ENCODE measurements around the gene PRKG1. TPM values are rescaled to one million over a fixed set of nuclear protein-coding genes. Genes with fewer than 3 reads are reported as not detected.

Gene PRKG1
- polyA plus RNA-seq, 1 donor (not counting 4 experiments of a cell fraction or from before 2014, with no cell fraction given), result 0.24 TPM

GRCh38 chr10:52098130-52098529, 1023.8 kb downstream of the PRKG1 start:
- FAIRE-seq, result no peak
- no peaks in the 10 kb centered on the region for H3K79me2 ChIP-seq (ENCODE audit: control insufficient read depth, insufficient read depth, low read length)
- no peaks in the 10 kb centered on the region for H3K4me1 ChIP-seq (ENCODE audit: control insufficient read depth, extremely low read depth, insufficient read depth, low read length)
- no peak overlapping the region for H3K4me3 ChIP-seq (ENCODE audit: control insufficient read depth in 2 of 3, extremely low read depth in 1 of 3, insufficient read depth in 2 of 3, low read depth in 1 of 3, low read length in 3 of 3)
- no peaks in the 10 kb centered on the region for H3K36me3 ChIP-seq (ENCODE audit: control insufficient read depth in 2 of 2, extremely low read depth in 1 of 2, insufficient read depth in 2 of 2, low read length in 2 of 2)
- H3K9me1 ChIP-seq (ENCODE audit: control insufficient read depth, extremely low read depth, insufficient read depth, low read length), result no peaks in the 10 kb centered on the region
- H3K27ac ChIP-seq (ENCODE audit: control insufficient read depth, insufficient read depth, low read length), result no peak overlapping the region
- H2AFZ ChIP-seq (ENCODE audit: control insufficient read depth, low read length), result no peak overlapping the region
- H3K27me3 ChIP-seq (ENCODE audit: control insufficient read depth, extremely low read depth, insufficient read depth, low read length), result no peaks in the 10 kb centered on the region
- dilution Hi-C loops (cut with MboI; ENCODE audit: extremely low pct_ligation_motif_present, low sequenced_read_pairs), result no loop called here
- H3K9ac ChIP-seq (ENCODE audit: control insufficient read depth, extremely low read depth, insufficient read depth, low read length), result no peak overlapping the region
- H3K4me2 ChIP-seq (ENCODE audit: control insufficient read depth, extremely low read depth, insufficient read depth, low read depth, low read length), result no peak overlapping the region
- H3K9me3 ChIP-seq (ENCODE audit: control insufficient read depth, low read depth, low read length), result no peaks in the 10 kb centered on the region
- DNase-seq (ENCODE audit: low read depth, low spot score), result no peak
- H4K20me1 ChIP-seq (ENCODE audit: control insufficient read depth, extremely low read depth, insufficient read depth, low read length), result no peaks in the 10 kb centered on the region
- TF ChIP-seq, protein P1, sequence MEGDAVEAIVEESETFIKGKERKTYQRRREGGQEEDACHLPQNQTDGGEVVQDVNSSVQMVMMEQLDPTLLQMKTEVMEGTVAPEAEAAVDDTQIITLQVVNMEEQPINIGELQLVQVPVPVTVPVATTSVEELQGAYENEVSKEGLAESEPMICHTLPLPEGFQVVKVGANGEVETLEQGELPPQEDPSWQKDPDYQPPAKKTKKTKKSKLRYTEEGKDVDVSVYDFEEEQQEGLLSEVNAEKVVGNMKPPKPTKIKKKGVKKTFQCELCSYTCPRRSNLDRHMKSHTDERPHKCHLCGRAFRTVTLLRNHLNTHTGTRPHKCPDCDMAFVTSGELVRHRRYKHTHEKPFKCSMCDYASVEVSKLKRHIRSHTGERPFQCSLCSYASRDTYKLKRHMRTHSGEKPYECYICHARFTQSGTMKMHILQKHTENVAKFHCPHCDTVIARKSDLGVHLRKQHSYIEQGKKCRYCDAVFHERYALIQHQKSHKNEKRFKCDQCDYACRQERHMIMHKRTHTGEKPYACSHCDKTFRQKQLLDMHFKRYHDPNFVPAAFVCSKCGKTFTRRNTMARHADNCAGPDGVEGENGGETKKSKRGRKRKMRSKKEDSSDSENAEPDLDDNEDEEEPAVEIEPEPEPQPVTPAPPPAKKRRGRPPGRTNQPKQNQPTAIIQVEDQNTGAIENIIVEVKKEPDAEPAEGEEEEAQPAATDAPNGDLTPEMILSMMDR (optimal IDR thresholded peaks at IDR 0.05 in 1 of 3, IDR thresholded peaks at IDR 0.05 in 1 of 3, conservative IDR thresholded peaks at IDR 0.05 in 1 of 3; ENCODE audit: extremely low read depth in 1 of 3, insufficient read depth in 2 of 3, low read length in 3 of 3), result no peak
- no peak for TF ChIP-seq EZH2 (IDR thresholded peaks at IDR 0.05; ENCODE audit: low read length)

- TF ChIP-seq EZH2 (IDR thresholded peaks at IDR 0.05; ENCODE audit: low read length), result no peak
- TF ChIP-seq, protein P1 (optimal IDR thresholded peaks at IDR 0.05 in 1 of 3, IDR thresholded peaks at IDR 0.05 in 1 of 3, conservative IDR thresholded peaks at IDR 0.05 in 1 of 3; ENCODE audit: extremely low read depth in 1 of 3, insufficient read depth in 2 of 3, low read length in 3 of 3), result no peak
- H3K36me3 ChIP-seq (ENCODE audit: control insufficient read depth in 2 of 2, extremely low read depth in 1 of 2, insufficient read depth in 2 of 2, low read length in 2 of 2), result no peaks in the 10 kb centered on the region
- no peaks in the 10 kb centered on the region for H3K27me3 ChIP-seq (ENCODE audit: control insufficient read depth, extremely low read depth, insufficient read depth, low read length)
- H3K27ac ChIP-seq (ENCODE audit: control insufficient read depth, insufficient read depth, low read length), result no peak overlapping the region
- H3K4me1 ChIP-seq (ENCODE audit: control insufficient read depth, extremely low read depth, insufficient read depth, low read length), result no peaks in the 10 kb centered on the region
- no peak overlapping the region for H3K4me3 ChIP-seq (ENCODE audit: control insufficient read depth in 2 of 3, extremely low read depth in 1 of 3, insufficient read depth in 2 of 3, low read depth in 1 of 3, low read length in 3 of 3)
- H3K9me1 ChIP-seq (ENCODE audit: control insufficient read depth, extremely low read depth, insufficient read depth, low read length), result no peaks in the 10 kb centered on the region
- no peaks in the 10 kb centered on the region for H4K20me1 ChIP-seq (ENCODE audit: control insufficient read depth, extremely low read depth, insufficient read depth, low read length)
- H3K79me2 ChIP-seq (ENCODE audit: control insufficient read depth, insufficient read depth, low read length), result no peaks in the 10 kb centered on the region
- dilution Hi-C loops (cut with MboI; ENCODE audit: extremely low pct_ligation_motif_present, low sequenced_read_pairs), result no loop called here
- H2AFZ ChIP-seq (ENCODE audit: control insufficient read depth, low read length), result no peak overlapping the region
- H3K9ac ChIP-seq (ENCODE audit: control insufficient read depth, extremely low read depth, insufficient read depth, low read length), result no peak overlapping the region
- FAIRE-seq (no peak), DNase-seq (ENCODE audit: low read depth, low spot score) (no peak)
- no peak overlapping the region for H3K4me2 ChIP-seq (ENCODE audit: control insufficient read depth, extremely low read depth, insufficient read depth, low read depth, low read length)
- no peaks in the 10 kb centered on the region for H3K9me3 ChIP-seq (ENCODE audit: control insufficient read depth, low read depth, low read length)
Observed at GRCh38 chr10:52099026-52099600, 1024.8 kb downstream of the PRKG1 start.

All from keratinocyte (primary cell).